Right ventricle myocardium superior (tissue), 1 donor: Measurements from ENCODE around the gene C5orf15. TPM values are rescaled to one million over a fixed set of nuclear protein-coding genes. Genes with fewer than 3 reads are reported as not detected.
"Not testable (repeated sequence)": the region's sequence is repeated elsewhere in the genome, so short reads cannot be mapped to it uniquely, and the experiment has no call there.

ENCODE experiments used
- ATAC-seq: fragments of 200-7000 bp; cut with Tn5 transposase; one replicate; pipeline ENCODE4 v1.9.1; 2020; ENCODE audit warnings: mild to moderate bottlenecking; ENCODE audit not compliant: poor library complexity
- DNase-seq: peaks from one replicate; pipeline ENCODE4 v3.0.0-alpha.2; 2020
- intact Hi-C: fragments of 100-400 bp; cut with DNase I; formaldehyde crosslinking; loops from one replicate; pipeline ENCODE4 v1.11.2; 2022
- total RNA-seq: library from RNA; stranded (reverse); fragmentation: NEBNext Ultra II Directional; extraction: Animal tissue kit (Norgen Biotek cat#: 25700); gene quantifications from one replicate; pipeline ENCODE4 v1.2.1, GENCODE V29; 2021
- donor health status: DM: no; HTN: yes; CAD: no; lungs with severe emphysema.

C5orf15 gene
- total RNA-seq, 1 donor from 2014 or later = 34.8 TPM

DNA sequence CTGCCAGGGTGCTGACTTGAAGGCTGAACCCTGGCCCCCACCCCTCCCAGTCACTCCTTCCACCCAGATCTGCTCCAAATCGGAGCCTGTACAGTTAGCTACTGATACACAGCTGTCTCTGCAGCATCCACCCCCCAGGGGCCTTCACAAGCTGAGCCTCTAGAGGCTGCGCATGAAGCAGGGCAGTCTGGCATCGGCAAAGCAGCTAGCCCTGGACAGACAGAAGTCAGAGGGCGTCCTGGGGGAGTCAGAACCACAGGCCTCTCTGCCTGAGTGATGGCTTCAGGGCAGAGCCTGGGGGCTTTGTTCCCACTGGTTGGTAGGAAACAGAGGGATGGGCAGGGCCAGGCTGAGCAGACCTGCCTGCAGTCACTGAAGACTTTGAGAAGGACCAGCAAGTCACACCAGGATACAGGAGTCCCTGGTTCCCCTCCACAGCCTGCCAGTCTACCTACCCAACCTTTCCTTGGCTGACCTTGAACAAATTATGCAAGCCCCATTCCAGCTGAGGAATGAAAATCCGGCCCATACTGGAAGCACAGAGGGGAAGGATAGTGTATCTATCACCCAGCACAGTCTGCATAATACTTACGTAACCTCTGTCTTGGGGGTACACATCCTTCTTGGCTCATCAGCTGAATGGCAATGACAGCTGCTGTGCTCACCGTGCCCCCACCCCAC is 27.6 kb upstream of the C5orf15 start:
- intact Hi-C loops = no loop called here
- ATAC-seq = peak; percentile 14

DNA sequence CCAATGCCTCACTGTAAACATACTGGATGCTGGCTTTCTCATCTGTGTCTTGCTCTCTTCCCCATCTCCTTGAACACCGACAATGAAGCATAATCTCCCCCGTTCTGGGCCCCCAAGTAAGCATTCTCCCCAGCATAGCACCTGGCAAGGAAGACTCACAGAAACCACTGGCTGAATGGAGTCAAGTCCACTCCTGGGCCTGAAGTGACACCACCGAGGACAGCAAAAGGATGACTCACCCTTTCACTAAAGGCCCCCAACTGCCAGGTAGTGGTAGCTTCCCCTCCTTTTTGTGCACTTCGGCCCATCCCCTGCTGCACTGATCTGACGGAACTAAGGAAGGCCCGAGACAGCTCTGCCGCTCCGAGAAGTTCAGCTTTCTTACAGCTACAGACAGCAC is 26.9 kb upstream of the C5orf15 start:
- intact Hi-C loops = no loop called here
- ATAC-seq = peak; percentile 4
- no peak for DNase-seq

More for the DNA sequence above, 27.6 kb upstream of the C5orf15 start:
- no peak for DNase-seq

DNA sequence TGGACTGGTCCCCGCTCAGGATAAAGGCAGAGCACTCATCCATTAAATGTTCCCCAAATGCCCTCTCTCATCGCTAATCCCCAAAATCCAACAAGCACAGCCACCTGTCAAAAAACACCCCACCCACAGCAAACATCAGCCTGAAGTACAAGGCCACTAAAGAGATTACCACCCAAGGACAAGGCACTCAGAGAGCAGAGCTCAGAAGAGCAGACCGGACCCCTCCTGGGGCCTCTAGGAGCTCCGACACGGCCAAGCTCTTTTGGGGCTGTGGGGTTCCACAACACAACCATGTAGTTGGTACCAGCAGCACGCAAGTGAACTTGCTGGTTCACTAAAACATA is 26.5 kb upstream of the C5orf15 start:
- intact Hi-C loops = no loop called here
- ATAC-seq = peak; percentile 4
- DNase-seq = no peak

DNA sequence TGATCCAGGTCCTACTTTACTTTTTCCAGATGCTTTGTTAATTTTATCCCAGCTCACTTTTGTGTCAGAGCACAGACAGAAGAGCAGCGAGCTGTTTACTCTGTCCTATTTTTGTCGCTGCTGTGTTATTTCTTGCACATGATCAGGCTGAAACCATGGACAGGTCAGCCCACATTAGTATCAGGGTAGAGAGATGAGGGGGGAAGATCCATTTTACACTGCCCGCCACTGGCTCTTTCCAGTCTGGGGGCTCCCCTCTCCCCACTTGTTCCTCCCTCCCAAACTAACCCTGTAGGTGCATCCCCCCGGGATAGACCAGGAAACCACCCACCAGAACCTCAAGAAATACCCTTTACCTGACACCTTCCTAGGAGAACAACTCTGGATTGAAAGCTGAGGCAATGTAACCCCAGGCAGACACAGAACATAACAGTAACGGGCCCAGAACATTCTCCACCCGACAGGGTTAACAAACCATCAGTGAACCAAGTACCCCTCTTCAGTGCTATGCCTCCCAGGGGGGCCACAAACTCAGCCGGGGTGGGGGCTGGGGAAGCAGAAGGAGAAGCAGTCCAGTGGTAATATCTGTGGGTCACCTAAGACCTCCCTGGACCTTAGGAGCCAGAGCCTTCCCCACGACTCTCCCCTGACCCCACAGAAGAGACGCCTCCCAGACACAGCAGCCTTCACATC is 26.0 kb upstream of the C5orf15 start:
- peak; percentile 58 for ATAC-seq
- intact Hi-C loops = no loop called here

DNA sequence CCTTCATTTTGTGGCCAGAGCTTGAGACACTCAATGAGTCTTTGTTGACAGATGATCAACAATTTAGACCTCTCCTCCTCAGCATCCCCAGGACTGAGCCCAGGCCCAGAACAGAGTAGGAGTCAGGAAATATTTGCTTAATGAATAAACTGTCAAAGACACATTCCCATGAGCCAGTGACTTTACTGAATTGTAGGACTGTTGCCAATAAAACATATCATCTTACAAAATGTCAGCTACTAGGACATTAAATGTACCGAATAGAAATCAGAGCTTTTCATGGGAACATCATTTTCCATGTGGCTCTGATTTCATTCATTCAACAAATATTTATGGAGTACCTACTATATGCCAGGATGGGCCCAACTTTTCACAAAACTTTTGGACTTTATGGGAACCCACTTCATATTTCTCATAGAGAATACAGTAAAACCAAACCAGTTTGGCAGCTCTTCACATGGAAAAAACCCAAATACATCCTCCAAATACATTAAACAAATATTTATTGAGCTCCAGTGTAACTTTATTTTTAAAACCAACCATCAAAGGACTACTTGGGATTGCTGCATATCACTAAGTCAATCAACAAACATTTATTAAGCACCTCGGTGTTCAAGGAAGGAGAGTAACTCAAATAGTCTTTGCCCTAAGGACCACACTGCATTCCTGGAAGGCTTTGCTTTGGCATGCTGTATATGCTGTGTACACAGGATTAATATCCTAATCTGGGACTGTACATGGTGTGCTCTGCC is 24.9 kb upstream of the C5orf15 start:
- intact Hi-C loops = no loop called here
- DNase-seq (no peak), ATAC-seq (no peak)

More for the DNA sequence above, 26.0 kb upstream of the C5orf15 start:
- DNase-seq = no peak

DNA sequence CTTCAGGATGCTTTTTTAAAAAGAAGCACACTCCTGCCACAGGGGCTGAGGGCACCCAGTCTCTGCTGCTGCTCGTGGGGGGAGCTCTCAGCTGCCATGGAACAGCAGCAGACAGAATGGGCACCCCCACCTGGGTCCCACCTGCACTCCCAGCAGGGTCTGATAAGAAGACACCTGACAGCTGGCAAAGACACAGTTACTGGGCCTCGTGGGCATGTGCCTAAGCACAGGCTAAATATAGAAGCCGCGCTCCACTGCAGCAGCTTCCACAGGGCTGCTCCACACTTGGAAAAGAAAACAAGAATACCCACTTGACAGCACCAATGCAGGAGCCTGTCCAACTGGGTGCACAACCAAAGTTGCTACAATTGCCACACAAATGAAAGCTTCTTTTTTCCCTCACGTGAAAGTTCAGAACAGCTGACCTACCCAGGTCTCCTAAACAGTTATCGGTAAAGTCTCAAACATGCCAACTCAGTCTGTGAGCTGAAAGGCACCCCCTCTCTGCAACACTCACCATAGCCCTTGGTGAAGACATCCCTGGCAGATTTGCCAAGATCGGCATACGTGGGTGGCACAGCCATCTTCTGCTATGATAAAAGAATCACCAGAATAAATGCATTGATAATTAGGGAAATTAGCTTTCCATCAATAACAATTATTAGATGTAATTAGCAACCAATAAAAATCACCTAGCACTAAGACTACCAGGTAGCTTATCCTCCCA is 24.2 kb upstream of the C5orf15 start:
- DNase-seq (peak; percentile 64), ATAC-seq (peak; percentile 69)
- intact Hi-C loops = no loop called here

DNA sequence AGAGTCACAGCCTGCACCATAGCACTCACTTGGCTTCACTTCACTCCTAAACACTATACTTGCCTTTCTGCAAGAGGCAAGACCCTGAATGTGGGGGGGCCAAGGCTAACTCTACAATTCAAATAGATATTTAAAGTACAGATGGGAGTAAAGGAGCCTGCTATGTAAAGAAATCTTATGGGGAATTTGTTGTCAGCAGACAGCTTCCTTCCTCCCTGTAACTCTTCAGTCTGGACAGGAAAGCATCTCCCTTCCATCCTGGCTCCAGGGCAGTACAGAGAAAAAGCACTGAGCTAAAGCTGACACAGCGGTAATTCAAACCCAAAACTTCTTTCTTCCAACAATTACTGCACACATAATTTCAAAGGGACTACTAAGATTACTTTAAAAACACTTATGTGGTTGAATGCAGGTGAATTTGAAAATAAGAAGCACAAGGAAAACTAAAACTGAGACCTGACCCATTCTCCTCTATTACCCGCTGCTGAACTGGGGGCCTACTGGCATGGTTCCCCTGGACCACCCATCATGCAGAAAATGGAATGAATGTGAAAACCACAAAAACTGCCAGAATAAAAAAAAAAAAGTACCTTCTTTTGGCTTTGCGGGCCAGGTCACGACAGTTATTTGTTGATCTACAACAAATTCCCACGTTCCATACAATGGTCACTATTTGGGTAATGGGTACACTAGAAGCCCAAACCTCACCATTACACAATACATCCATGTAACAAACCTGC is 22.9 kb upstream of the C5orf15 start:
- ATAC-seq (no peak), DNase-seq (no peak)
- intact Hi-C loops = no loop called here

DNA sequence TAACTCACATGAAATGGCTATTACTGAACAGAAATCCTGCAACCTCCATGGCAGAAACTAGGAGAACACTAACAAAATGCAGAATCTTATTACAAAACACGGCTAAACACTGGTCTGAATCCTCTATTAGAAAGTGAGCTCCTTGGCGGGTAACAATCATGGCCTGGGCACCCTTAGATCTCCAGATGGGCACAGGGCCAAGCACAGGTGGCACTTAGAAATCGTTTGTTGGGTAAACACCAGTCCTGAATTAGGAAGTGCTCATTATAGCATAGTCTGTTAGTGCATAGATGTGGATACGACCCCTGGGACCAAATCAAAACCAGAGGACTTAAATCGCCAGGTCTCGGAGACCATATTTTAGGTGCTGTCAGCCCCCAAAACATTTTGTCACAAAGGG is 22.0 kb upstream of the C5orf15 start:
- ATAC-seq = no peak
- intact Hi-C loops = no loop called here
- DNase-seq = no peak

DNA sequence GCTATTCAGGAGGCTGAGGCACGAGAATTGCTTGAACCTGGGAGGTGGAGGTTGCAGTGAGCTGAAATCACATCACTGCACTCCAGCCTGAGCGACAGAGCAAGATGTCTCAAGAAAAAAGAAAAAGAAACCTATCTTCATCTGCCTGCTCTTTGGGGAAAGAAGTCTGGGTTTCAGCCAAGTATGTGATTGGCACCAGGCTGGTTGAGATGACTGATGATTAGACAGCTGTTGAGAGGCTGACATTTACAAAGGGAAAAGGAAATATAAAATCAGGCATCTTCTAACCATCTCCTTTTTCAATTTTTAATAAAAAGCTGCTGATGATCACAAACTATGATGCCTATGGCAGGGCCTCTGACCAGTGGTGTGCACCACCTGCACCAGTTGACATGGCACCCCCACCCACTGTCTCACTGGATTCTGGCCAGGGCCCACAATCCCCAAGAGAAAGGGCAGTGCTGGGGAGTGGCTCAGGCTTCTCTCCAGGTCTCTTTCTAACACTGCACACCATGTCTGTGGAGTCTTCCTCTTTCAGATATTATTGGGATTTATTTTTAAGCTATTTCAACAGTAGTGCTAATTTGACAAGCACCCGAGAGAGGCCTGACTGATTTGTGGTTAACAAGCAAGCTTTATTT is 17.2 kb upstream of the C5orf15 start:
- DNase-seq (no peak), ATAC-seq (no peak)
- intact Hi-C loops = no loop called here

DNA sequence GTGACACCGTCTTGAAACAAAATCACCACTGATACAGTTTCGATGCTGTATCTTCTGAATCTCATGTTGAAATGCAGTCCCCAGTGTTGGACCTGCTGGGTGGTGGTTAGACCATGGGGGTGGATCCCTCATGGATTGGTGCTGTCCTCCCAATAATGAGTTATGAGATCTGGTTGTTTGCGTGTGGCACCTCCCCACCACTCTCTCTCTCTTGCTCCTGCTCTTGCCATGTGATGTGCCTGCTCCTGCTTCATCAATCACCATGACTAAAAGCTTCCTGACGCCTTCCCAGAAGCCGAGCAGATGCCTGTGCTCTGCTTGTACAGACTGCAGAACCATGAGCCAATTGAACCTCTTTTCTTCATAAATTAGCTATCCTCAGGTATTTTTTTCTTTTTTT is 15.2 kb upstream of the C5orf15 start:
- no peak for DNase-seq
- ATAC-seq = no peak
- intact Hi-C loops = no loop called here

DNA sequence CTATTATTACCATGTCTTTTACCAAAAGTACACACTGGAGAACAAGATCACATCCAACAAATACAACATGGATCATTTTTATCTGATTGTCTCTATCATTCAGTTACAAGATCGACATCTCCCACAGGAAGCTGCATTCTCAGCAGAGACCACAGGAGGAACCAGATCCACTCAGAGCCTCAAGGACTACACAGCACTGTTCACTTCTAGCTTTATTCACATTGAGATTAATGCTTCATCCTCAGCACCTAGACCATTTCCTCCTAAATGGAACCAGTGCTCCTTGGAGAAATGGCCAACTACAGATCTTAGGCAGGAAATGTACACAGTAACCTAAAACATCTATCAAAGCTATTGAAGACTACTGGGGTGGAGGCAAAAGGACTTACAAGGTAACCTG is 13.3 kb upstream of the C5orf15 start:
- intact Hi-C loops = no loop called here
- no peak for ATAC-seq

DNA sequence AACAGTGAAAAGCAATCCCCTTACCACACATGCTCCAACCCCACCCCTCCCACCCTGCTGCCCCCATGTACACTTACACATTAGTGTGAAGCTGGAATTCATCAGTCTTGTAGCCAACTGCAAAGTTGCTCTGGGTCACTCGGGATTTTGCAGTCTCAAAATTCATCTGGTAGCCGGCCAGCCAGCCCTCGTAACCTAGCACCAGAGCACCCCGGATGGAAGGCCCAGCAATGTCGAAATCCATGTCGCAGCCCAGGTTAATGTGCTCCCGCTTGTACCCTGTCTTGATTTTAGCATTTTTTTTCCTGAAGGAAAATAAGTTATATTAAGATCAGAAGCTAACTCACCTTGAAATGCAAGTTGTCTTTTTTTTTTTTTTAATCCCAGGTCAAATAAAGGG is 12.2 kb upstream of the C5orf15 start:
- intact Hi-C loops = no loop called here
- ATAC-seq (peak; percentile 6), DNase-seq (no peak)

More for the DNA sequence above, 13.3 kb upstream of the C5orf15 start:
- no peak for DNase-seq

DNA sequence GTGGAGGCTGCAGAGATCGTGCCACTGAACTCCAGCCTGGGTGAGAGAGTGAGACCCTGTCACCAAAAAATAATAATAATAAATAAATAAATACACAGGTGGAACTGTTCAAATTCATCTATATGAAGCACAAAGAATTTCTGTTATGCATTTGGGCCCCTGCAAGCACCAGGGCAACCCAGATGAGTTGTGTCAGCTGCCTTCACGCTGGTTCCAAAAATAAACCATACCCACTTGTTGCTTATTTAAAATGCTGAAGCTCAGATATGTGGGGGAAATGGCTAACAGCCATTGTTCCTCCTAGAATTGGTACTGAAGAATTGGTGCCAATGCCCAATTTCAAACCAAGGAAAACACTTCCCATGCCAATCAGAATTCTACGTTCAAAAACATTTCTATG is 10.5 kb upstream of the C5orf15 start:
- DNase-seq = no peak
- peak; percentile 57 for ATAC-seq
- intact Hi-C loops = no loop called here

DNA sequence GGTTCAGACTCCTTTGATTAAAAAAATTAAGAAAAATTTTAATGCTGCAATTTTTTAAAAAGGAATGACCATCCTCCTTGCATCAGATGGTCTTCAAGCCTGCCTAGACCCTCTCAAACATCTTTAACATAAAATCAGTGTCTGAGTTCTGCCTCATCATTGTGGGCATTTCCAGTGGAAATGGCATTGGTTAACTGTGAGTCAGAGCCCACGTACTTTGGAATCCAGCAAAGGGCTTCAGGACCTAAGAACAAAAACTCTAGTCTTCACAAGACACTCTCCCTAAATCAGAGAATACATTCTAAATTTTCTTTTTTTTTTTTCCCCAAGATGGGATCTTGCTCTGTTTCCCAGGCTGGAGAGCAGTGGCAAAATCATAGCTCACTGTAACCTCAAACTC is 9.4 kb upstream of the C5orf15 start:
- no peak for DNase-seq
- no peak for ATAC-seq
- intact Hi-C loops = no loop called here

DNA sequence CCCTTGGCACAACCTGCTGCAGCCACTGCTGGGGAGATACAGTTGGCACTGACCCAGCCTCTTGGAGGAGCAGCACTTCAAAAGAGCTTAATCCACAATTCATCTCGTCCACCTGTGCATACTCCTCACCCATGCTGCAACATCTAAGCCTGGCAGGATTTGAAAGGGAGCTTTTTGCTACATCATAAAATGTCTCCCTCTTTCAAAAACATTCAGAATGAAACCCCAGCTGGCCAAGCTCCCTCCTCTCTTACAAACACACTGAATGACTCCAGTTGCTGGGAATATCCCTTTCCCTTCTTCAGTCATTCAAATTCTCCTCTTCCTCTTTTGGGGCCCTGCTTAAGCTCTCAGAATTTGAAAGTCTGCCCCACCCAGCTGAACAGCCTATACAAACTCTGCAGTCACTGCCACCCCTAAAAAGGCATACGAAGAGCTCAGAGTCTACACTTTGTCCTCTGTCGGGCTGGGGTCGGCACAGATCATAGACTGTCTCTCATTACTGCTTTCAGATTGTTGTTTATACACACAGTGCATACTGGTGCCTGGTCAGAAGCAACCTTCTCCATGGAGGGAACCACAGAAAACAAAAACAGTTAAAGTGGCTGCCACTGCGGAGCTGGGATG is 8.8 kb upstream of the C5orf15 start:
- peak; percentile 8 for ATAC-seq
- intact Hi-C loops = no loop called here
- no peak for DNase-seq

DNA sequence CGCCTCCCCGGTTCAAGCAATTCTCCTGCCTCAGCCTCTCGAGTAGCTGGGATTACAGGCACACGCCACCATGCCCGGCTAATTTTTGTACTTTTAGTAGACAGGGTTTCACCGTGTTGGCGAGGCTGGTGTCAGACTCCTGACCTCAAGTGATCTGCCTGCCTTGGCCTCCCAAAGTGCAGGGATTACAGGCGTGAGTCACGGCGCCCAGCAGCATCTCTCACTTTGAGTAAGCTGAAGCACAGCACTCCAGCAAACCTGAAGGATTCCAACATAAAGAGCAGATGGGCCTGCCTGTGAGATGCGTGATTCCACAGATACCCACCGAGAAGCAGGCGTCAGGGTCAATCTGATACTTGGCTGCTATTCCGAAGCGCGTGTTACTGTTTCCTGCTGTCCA is 7.1 kb upstream of the C5orf15 start:
- ATAC-seq, DNase-seq, intact Hi-C loops: not testable (repeated sequence)

DNA sequence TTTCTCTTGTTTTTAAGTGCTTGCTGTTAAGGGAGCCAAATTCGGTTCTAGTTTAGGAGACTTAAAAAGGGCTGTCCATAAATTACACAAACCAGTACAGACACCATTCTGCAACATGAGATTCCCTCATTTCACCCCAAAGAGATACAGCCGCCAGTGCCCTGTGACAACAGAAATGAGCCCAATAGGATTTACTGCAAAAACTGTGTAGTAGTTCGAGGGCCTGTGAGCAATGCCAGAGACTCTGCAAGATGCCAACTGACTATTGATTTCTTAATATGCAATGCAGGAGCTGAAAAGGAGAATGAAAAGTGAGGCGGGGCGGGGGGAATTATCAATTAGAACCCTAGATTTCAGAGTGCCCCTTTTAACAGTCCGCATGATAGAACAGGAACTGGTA is 5.7 kb upstream of the C5orf15 start:
- intact Hi-C loops = no loop called here
- ATAC-seq (no peak), DNase-seq (no peak)
